RWPE2 (cell line): Measurements from ENCODE around the gene IL34.
A peak's percentile ranks its signal among the peaks of the same experiment; 100 is the strongest.

Experiments used
- ATAC-seq: fragments of 200-7000 bp; cut with Tn5 transposase; 3 replicates; pipeline ENCODE4 v1.9.1; 2021; ENCODE audit warnings: low read depth
- DNase-seq: peaks from one replicate; pipeline ENCODE4 v3.0.0-alpha.2; 2020; ENCODE audit warnings: low spot score
- H3K27ac ChIP-seq: fragments of 450-650 bp; 2 replicates; pipeline ENCODE4 v1.5.1; 2017; ENCODE audit warnings: mild to moderate bottlenecking; ENCODE audit not compliant: poor library complexity, severe bottlenecking
- H3K27me3 ChIP-seq: fragments of 250-450 bp; sonication (Bioruptor Pico); 2 replicates; pipeline ENCODE4 v1.5.1; 2021; ENCODE audit warnings: mild to moderate bottlenecking, moderate library complexity; ENCODE audit not compliant: insufficient read depth, poor library complexity, severe bottlenecking
- H3K36me3 ChIP-seq: fragments of 250-450 bp; sonication (Bioruptor Pico); 2 replicates; pipeline ENCODE4 v1.5.1; 2020; ENCODE audit warnings: low read depth, mild to moderate bottlenecking, moderate library complexity
- H3K4me1 ChIP-seq: fragments of 250-450 bp; sonication (Bioruptor Pico); 2 replicates; pipeline ENCODE4 v1.5.1; 2021; ENCODE audit warnings: mild to moderate bottlenecking, moderate library complexity; ENCODE audit not compliant: insufficient read depth, poor library complexity, severe bottlenecking
- H3K4me3 ChIP-seq: fragments of 250-450 bp; sonication (Bioruptor Pico); 2 replicates; pipeline ENCODE4 v1.5.1; 2021; ENCODE audit warnings: mild to moderate bottlenecking, moderate library complexity; ENCODE audit not compliant: severe bottlenecking
- H3K9me3 ChIP-seq: fragments of 250-450 bp; sonication (Bioruptor Pico); 2 replicates; pipeline ENCODE4 v1.5.1; 2021; ENCODE audit warnings: mild to moderate bottlenecking, moderate library complexity; ENCODE audit not compliant: severe bottlenecking
- CTCF ChIP-seq: fragments of 450-650 bp; IDR thresholded peaks from one replicate; pipeline ENCODE4 v1.5.1; 2017; ENCODE audit warnings: mild to moderate bottlenecking, moderate library complexity; ENCODE audit not compliant: poor library complexity, severe bottlenecking

The IL34 gene

GRCh38 chr16:70685938-70686375 is 39.6 kb downstream of the IL34 start, which contains the start of gene MTSS2:
Gene MTSS2, minus strand, starts transcription at chr16:70686053. Its CDS starts 262 bp downstream, at chr16:70685791.
- Histone ChIP-seq H3K4me3 (peak within 1 kb of the TSS; percentile 92), H3K27me3 (no peaks in the 10 kb centered on the region), H3K36me3 (peaks cover 34% of the 10 kb centered on the region), H3K9me3 (no peaks in the 10 kb centered on the region), H3K27ac (peak within 1 kb of the TSS; percentile 92), H3K4me1 (peaks cover 63% of the 10 kb centered on the region)
- ATAC-seq (peak; percentile 68), DNase-seq (no peak)
- TF ChIP-seq CTCF, result no peak

GRCh38 chr16:70686376-70687101 is 40.2 kb downstream of the IL34 start:
- Histone ChIP-seq H3K4me3 (peak overlapping the region; percentile 92), H3K4me1 (peaks cover 59% of the 10 kb centered on the region), H3K27ac (peak overlapping the region; percentile 92), H3K27me3 (no peaks in the 10 kb centered on the region), H3K36me3 (peaks cover 28% of the 10 kb centered on the region), H3K9me3 (no peaks in the 10 kb centered on the region)
- no peak for TF ChIP-seq CTCF
- DNase-seq (no peak), ATAC-seq (peak; percentile 6; the same call in 1 of the 3 replicates)

- Histone ChIP-seq H3K36me3 (peaks cover 22% of the 10 kb centered on the region), H3K27me3 (no peaks in the 10 kb centered on the region), H3K9me3 (no peaks in the 10 kb centered on the region), H3K4me1 (peaks cover 53% of the 10 kb centered on the region), H3K27ac (peak overlapping the region; percentile 92), H3K4me3 (no peak overlapping the region)
- DNase-seq (no peak), ATAC-seq (peak; percentile 8; the same call in 1 of the 3 replicates)
- no peak for TF ChIP-seq CTCF
These were observed 40.7 kb downstream of the IL34 start for GRCh38 chr16:70687102-70687511.

GRCh38 chr16:70687671-70688245 is 41.4 kb downstream of the IL34 start:
- no peaks in the 10 kb centered on the region for H3K9me3 ChIP-seq
- peak overlapping the region; percentile 92 for H3K27ac ChIP-seq
- H3K27me3 ChIP-seq, result no peaks in the 10 kb centered on the region
- H3K36me3 ChIP-seq, result peaks cover 16% of the 10 kb centered on the region
- peaks cover 47% of the 10 kb centered on the region for H3K4me1 ChIP-seq
- no peak overlapping the region for H3K4me3 ChIP-seq
- no peak for DNase-seq
- no peak for TF ChIP-seq CTCF
- ATAC-seq, result no peak
